Measurements from ENCODE around the gene GALNT2. TPM values are rescaled to one million over a fixed set of nuclear protein-coding genes. Genes with fewer than 3 reads are reported as not detected.

The GALNT2 gene
- total RNA-seq, 1 donor from 2014 or later = 36.0 TPM

DNA sequence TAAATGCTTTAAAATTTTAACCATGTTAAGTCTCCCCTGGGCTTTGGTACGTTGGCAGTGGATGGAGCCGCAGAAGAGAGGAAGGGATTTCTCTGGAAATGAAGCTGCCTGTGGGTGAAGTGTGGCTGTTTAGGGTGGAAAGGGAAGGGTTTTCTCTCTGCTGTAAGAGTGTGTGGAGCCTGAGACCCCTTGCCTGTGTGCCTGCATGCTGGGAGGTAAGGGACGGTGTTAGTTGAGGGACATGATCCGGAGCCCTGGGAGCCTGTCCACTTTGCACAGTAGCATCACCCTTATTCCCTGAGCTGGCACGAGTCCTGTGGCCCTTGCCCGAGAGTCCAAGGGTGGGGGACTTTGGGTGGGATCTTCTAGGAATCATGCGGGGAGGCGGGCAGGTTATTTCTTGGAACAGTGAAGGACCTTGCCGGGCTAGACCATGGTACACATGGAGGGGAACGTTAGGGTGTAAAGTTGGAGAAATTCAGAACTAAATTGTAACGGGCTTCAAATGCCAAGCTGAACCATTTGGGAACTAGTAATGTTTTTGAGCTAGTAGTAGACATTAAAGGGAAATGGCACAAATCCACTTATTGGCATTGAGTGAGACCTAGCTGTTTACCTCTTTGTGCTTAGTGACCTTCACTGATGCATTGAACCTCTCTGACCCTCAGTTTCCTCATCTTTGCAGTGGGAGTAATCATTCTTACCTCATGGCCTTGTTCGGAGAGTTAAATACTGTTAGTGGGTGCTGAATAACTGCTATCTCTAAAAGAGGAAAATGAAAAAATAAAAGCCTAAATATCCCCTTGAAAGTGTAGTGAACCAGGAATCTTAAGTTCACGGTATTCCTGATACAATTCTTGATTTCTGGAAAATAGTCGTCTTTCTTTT, 3.5 kb downstream of the GALNT2 start:
- Histone ChIP-seq H3K4me3 (ENCODE audit: low read length in 3 of 3) (peak overlapping the region in 1 of 3 donors; percentile 32), H3K27me3 (ENCODE audit: control insufficient read depth in 3 of 3, insufficient read depth in 3 of 3, low read length in 3 of 3) (no peaks in the 10 kb centered on the region), H3K9ac (ENCODE audit: low read depth in 1 of 3, low read length in 3 of 3) (peak overlapping the region in 1 of 3 donors; percentile 24), H3K9me3 (ENCODE audit: control insufficient read depth in 3 of 3, low read length in 3 of 3) (no peaks in the 10 kb centered on the region), H3K36me3 (ENCODE audit: control insufficient read depth in 3 of 3, insufficient read depth in 3 of 3, low read length in 3 of 3) (no peaks in the 10 kb centered on the region), H3K27ac (ENCODE audit: low read depth, low read length) (no peak overlapping the region), H3K4me1 (ENCODE audit: control insufficient read depth in 3 of 3, insufficient read depth in 3 of 3, low read length in 3 of 3) (peaks cover 56 to 68% (median 65%) of the 10 kb centered on the region in 3 donors)

GRCh38 chr1:230071316-230071715, 4.3 kb downstream of the GALNT2 start:
- Histone ChIP-seq H3K9ac (ENCODE audit: low read depth in 1 of 3, low read length in 3 of 3) (peak overlapping the region in 1 of 3 donors; percentile 33), H3K4me1 (ENCODE audit: control insufficient read depth in 3 of 3, insufficient read depth in 3 of 3, low read length in 3 of 3) (peaks cover 55 to 75% (median 61%) of the 10 kb centered on the region in 3 donors), H3K4me3 (ENCODE audit: low read length in 3 of 3) (no peak overlapping the region), H3K27ac (ENCODE audit: low read depth, low read length) (no peak overlapping the region), H3K9me3 (ENCODE audit: control insufficient read depth in 3 of 3, low read length in 3 of 3) (no peaks in the 10 kb centered on the region), H3K27me3 (ENCODE audit: control insufficient read depth in 3 of 3, insufficient read depth in 3 of 3, low read length in 3 of 3) (no peaks in the 10 kb centered on the region), H3K36me3 (ENCODE audit: control insufficient read depth in 3 of 3, insufficient read depth in 3 of 3, low read length in 3 of 3) (no peaks in the 10 kb centered on the region)

GRCh38 chr1:230072296-230072695, 5.3 kb downstream of the GALNT2 start:
- H3K4me1 ChIP-seq (ENCODE audit: control insufficient read depth in 3 of 3, insufficient read depth in 3 of 3, low read length in 3 of 3) = peaks cover 52 to 83% (median 59%) of the 10 kb centered on the region in 3 donors
- H3K9me3 ChIP-seq (ENCODE audit: control insufficient read depth in 3 of 3, low read length in 3 of 3) = no peaks in the 10 kb centered on the region
- H3K27ac ChIP-seq (ENCODE audit: low read depth, low read length) = peak overlapping the region; percentile 78
- no peaks in the 10 kb centered on the region for H3K36me3 ChIP-seq (ENCODE audit: control insufficient read depth in 3 of 3, insufficient read depth in 3 of 3, low read length in 3 of 3)
- H3K27me3 ChIP-seq (ENCODE audit: control insufficient read depth in 3 of 3, insufficient read depth in 3 of 3, low read length in 3 of 3) = no peaks in the 10 kb centered on the region
- no peak overlapping the region for H3K9ac ChIP-seq (ENCODE audit: low read depth in 1 of 3, low read length in 3 of 3)
- no peak overlapping the region for H3K4me3 ChIP-seq (ENCODE audit: low read length in 3 of 3)

GRCh38 chr1:230072866-230073265, 5.8 kb downstream of the GALNT2 start:
- Histone ChIP-seq H3K4me3 (ENCODE audit: low read length in 3 of 3) (no peak overlapping the region), H3K27ac (ENCODE audit: low read depth, low read length) (peak overlapping the region; percentile 78), H3K9ac (ENCODE audit: low read depth in 1 of 3, low read length in 3 of 3) (no peak overlapping the region), H3K36me3 (ENCODE audit: control insufficient read depth in 3 of 3, insufficient read depth in 3 of 3, low read length in 3 of 3) (no peaks in the 10 kb centered on the region), H3K27me3 (ENCODE audit: control insufficient read depth in 3 of 3, insufficient read depth in 3 of 3, low read length in 3 of 3) (no peaks in the 10 kb centered on the region), H3K4me1 (ENCODE audit: control insufficient read depth in 3 of 3, insufficient read depth in 3 of 3, low read length in 3 of 3) (peaks cover 52 to 88% (median 61%) of the 10 kb centered on the region in 3 donors), H3K9me3 (ENCODE audit: control insufficient read depth in 3 of 3, low read length in 3 of 3) (no peaks in the 10 kb centered on the region)

DNA sequence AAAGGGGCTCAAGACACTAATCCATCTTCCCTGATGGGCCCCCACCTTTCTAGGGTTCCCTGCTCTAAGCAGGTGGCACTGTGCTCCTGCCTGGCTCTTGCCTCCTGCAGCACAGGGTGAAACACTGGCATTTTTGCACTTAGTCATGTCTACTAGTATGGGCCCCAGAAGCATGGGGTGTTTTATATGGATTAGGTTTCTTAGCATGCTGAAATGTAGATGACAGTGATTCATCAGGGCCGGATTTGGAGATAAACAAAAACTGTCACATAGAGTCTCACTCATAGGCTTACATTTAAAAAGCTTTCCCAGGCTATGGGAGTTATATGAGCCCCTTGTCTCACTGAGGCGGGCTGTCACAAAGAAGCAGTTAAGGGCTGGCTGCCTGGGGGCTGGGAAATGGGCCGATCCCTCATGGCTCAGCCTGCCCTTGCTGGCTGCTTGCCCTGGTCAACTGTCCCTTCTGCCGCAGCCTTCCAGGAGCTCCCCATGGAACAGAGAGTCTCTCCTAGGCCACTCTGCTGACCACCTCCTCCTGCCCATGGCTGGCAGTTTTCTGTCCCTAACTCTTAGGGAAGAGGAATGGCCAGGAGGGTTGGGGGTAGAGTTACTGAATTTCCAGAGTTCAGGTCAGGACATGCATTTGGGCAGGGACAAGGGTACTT, 6.5 kb downstream of the GALNT2 start:
- peak overlapping the region; percentile 78 for H3K27ac ChIP-seq (ENCODE audit: low read depth, low read length)
- H3K36me3 ChIP-seq (ENCODE audit: control insufficient read depth in 3 of 3, insufficient read depth in 3 of 3, low read length in 3 of 3) = no peaks in the 10 kb centered on the region
- H3K4me3 ChIP-seq (ENCODE audit: low read length in 3 of 3) = peak overlapping the region in 2 of 3 donors; percentile 27 to 44
- no peaks in the 10 kb centered on the region for H3K27me3 ChIP-seq (ENCODE audit: control insufficient read depth in 3 of 3, insufficient read depth in 3 of 3, low read length in 3 of 3)
- peak overlapping the region; percentile 54 to 62 (median 62) for H3K9ac ChIP-seq (ENCODE audit: low read depth in 1 of 3, low read length in 3 of 3)
- peaks cover 50 to 86% (median 64%) of the 10 kb centered on the region in 3 donors for H3K4me1 ChIP-seq (ENCODE audit: control insufficient read depth in 3 of 3, insufficient read depth in 3 of 3, low read length in 3 of 3)
- no peaks in the 10 kb centered on the region for H3K9me3 ChIP-seq (ENCODE audit: control insufficient read depth in 3 of 3, low read length in 3 of 3)

GRCh38 chr1:230074270-230074669, 7.2 kb downstream of the GALNT2 start:
- no peaks in the 10 kb centered on the region for H3K9me3 ChIP-seq (ENCODE audit: control insufficient read depth in 3 of 3, low read length in 3 of 3)
- H3K27me3 ChIP-seq (ENCODE audit: control insufficient read depth in 3 of 3, insufficient read depth in 3 of 3, low read length in 3 of 3) = no peaks in the 10 kb centered on the region
- no peak overlapping the region for H3K4me3 ChIP-seq (ENCODE audit: low read length in 3 of 3)
- H3K9ac ChIP-seq (ENCODE audit: low read depth in 1 of 3, low read length in 3 of 3) = no peak overlapping the region
- peaks cover 49 to 85% (median 60%) of the 10 kb centered on the region in 3 donors for H3K4me1 ChIP-seq (ENCODE audit: control insufficient read depth in 3 of 3, insufficient read depth in 3 of 3, low read length in 3 of 3)
- no peaks in the 10 kb centered on the region for H3K36me3 ChIP-seq (ENCODE audit: control insufficient read depth in 3 of 3, insufficient read depth in 3 of 3, low read length in 3 of 3)
- peak overlapping the region; percentile 78 for H3K27ac ChIP-seq (ENCODE audit: low read depth, low read length)

GRCh38 chr1:230074762-230075161, 7.7 kb downstream of the GALNT2 start:
- Histone ChIP-seq H3K4me3 (ENCODE audit: low read length in 3 of 3) (no peak overlapping the region), H3K36me3 (ENCODE audit: control insufficient read depth in 3 of 3, insufficient read depth in 3 of 3, low read length in 3 of 3) (no peaks in the 10 kb centered on the region), H3K27me3 (ENCODE audit: control insufficient read depth in 3 of 3, insufficient read depth in 3 of 3, low read length in 3 of 3) (no peaks in the 10 kb centered on the region), H3K9me3 (ENCODE audit: control insufficient read depth in 3 of 3, low read length in 3 of 3) (no peaks in the 10 kb centered on the region), H3K9ac (ENCODE audit: low read depth in 1 of 3, low read length in 3 of 3) (peak overlapping the region in 1 of 3 donors; percentile 41), H3K27ac (ENCODE audit: low read depth, low read length) (no peak overlapping the region), H3K4me1 (ENCODE audit: control insufficient read depth in 3 of 3, insufficient read depth in 3 of 3, low read length in 3 of 3) (peaks cover 50 to 85% (median 60%) of the 10 kb centered on the region in 3 donors)

- Histone ChIP-seq H3K4me3 (ENCODE audit: low read length in 3 of 3) (no peak overlapping the region), H3K9me3 (ENCODE audit: control insufficient read depth in 3 of 3, low read length in 3 of 3) (no peaks in the 10 kb centered on the region), H3K4me1 (ENCODE audit: control insufficient read depth in 3 of 3, insufficient read depth in 3 of 3, low read length in 3 of 3) (peaks cover 54 to 91% (median 63%) of the 10 kb centered on the region in 3 donors), H3K27me3 (ENCODE audit: control insufficient read depth in 3 of 3, insufficient read depth in 3 of 3, low read length in 3 of 3) (no peaks in the 10 kb centered on the region), H3K9ac (ENCODE audit: low read depth in 1 of 3, low read length in 3 of 3) (no peak overlapping the region), H3K27ac (ENCODE audit: low read depth, low read length) (no peak overlapping the region), H3K36me3 (ENCODE audit: control insufficient read depth in 3 of 3, insufficient read depth in 3 of 3, low read length in 3 of 3) (no peaks in the 10 kb centered on the region)
These were observed 9.1 kb downstream of the GALNT2 start for GRCh38 chr1:230076121-230076520.

GRCh38 chr1:230077011-230077410, 10.0 kb downstream of the GALNT2 start:
- Histone ChIP-seq H3K27me3 (ENCODE audit: control insufficient read depth in 3 of 3, insufficient read depth in 3 of 3, low read length in 3 of 3) (no peaks in the 10 kb centered on the region), H3K27ac (ENCODE audit: low read depth, low read length) (no peak overlapping the region), H3K9me3 (ENCODE audit: control insufficient read depth in 3 of 3, low read length in 3 of 3) (no peaks in the 10 kb centered on the region), H3K9ac (ENCODE audit: low read depth in 1 of 3, low read length in 3 of 3) (no peak overlapping the region), H3K4me1 (ENCODE audit: control insufficient read depth in 3 of 3, insufficient read depth in 3 of 3, low read length in 3 of 3) (peaks cover 49 to 87% (median 55%) of the 10 kb centered on the region in 3 donors), H3K4me3 (ENCODE audit: low read length in 3 of 3) (no peak overlapping the region), H3K36me3 (ENCODE audit: control insufficient read depth in 3 of 3, insufficient read depth in 3 of 3, low read length in 3 of 3) (no peaks in the 10 kb centered on the region)

Data from skeletal muscle tissue (tissue), 4 donors.